Measurements from ENCODE around the gene DPF3. TPM values are rescaled to one million over a fixed set of nuclear protein-coding genes. Genes with fewer than 3 reads are reported as not detected.

DPF3 gene
- total RNA-seq, 1 donor from 2014 or later: 0.90 TPM

GRCh38 chr14:72869407-72870329 is 24.2 kb downstream of the DPF3 start:
- no peak for ATAC-seq
- DNase-seq: no peak
- TF ChIP-seq CTCF (IDR thresholded peaks at IDR 0.05): no peak
- Histone ChIP-seq H3K36me3 (no peaks in the 10 kb centered on the region), H3K27me3 (no peaks in the 10 kb centered on the region), H3K4me3 (no peak overlapping the region), H3K9me3 (no peaks in the 10 kb centered on the region), H3K27ac (no peak overlapping the region), H3K4me1 (no peaks in the 10 kb centered on the region)
- intact Hi-C loops (cut with DNase I): no loop called here

- DNase-seq (no peak), ATAC-seq (no peak)
- Histone ChIP-seq H3K9me3 (no peaks in the 10 kb centered on the region), H3K4me1 (no peaks in the 10 kb centered on the region), H3K4me3 (no peak overlapping the region), H3K27me3 (no peaks in the 10 kb centered on the region), H3K36me3 (no peaks in the 10 kb centered on the region), H3K27ac (no peak overlapping the region)
- no peak for TF ChIP-seq CTCF (IDR thresholded peaks at IDR 0.05)
- intact Hi-C loops (cut with DNase I): no loop called here
These were observed 25.4 kb downstream of the DPF3 start for GRCh38 chr14:72868500-72868899.

DNA sequence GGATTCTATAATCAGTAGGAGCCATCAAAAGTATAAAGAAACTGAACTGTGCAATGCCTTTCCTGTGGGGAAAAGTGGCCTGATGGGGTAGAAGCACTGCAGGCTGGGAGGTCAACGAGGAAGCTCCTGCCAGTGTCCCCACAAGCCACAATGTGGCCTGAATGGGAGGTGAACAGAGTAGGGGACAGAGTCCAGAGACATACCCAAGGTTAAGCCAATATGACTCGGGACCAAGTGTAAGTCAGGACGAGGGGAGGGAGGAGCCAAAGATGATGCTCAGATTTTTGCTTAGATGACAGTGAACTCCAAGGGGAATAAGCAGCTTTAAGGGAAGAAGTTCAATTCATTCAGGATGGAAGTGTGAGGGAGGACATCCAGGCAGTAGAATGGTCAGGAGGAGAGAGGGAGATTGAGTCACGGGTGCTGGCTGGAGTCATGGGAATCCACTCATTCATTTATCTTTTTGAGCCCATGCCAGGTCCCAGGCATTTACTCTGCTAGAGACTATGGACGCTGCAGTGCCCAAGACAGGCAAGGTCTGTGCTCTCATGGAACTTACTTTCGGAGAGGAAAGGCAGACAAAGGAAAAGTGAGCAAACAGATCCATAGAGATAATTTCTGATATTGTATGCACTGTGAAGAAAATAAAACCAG is 29.1 kb downstream of the DPF3 start:
- Histone ChIP-seq H3K27ac (no peak overlapping the region), H3K9me3 (no peaks in the 10 kb centered on the region), H3K4me1 (no peaks in the 10 kb centered on the region), H3K27me3 (no peaks in the 10 kb centered on the region), H3K4me3 (no peak overlapping the region), H3K36me3 (no peaks in the 10 kb centered on the region)
- no peak for ATAC-seq
- intact Hi-C loops (cut with DNase I): no loop called here
- no peak for TF ChIP-seq CTCF (IDR thresholded peaks at IDR 0.05)
- DNase-seq: no peak

GRCh38 chr14:72863216-72864006 is 30.5 kb downstream of the DPF3 start:
- Histone ChIP-seq H3K9me3 (no peaks in the 10 kb centered on the region), H3K36me3 (no peaks in the 10 kb centered on the region), H3K27ac (no peak overlapping the region), H3K4me3 (no peak overlapping the region), H3K4me1 (no peaks in the 10 kb centered on the region), H3K27me3 (no peaks in the 10 kb centered on the region)
- no peak for ATAC-seq
- intact Hi-C loops (cut with DNase I): no loop called here
- no peak for DNase-seq
- no peak for TF ChIP-seq CTCF (IDR thresholded peaks at IDR 0.05)

- no peaks in the 10 kb centered on the region for H3K9me3 ChIP-seq
- intact Hi-C loops (cut with DNase I): no loop called here
- no peaks in the 10 kb centered on the region for H3K4me1 ChIP-seq
- no peaks in the 10 kb centered on the region for H3K27me3 ChIP-seq
- no peak for TF ChIP-seq CTCF (IDR thresholded peaks at IDR 0.05)
- H3K4me3 ChIP-seq: no peak overlapping the region
- no peak overlapping the region for H3K27ac ChIP-seq
- no peak for ATAC-seq
- DNase-seq: no peak
- H3K36me3 ChIP-seq: no peaks in the 10 kb centered on the region
These were observed 37.2 kb downstream of the DPF3 start for GRCh38 chr14:72856530-72857266.

All from upper lobe of right lung (tissue), 1 donor.